ENCODE measurements around the gene RBBP5.

Gene RBBP5

DNA sequence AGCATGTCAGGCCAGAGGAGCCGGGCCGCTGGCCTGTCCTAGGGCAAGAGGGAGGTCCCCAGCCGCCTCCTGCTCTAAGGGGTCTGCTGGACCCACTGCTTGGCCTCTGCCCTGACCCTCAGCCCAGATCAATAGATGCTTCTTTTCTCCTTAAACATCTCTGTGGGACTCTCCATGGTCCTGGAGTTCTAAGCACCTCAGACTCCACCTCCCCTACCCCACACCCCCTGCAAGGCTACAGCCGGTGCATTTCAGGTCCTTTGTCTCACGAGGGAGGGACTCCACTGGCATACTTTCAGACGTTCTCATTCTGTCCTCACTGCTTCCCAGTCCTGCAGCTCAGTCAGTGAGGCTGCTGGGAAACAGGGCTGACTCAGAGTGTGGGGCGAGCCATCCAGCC is 67.8 kb downstream of the RBBP5 start:
- DNase-seq: no peak

DNA sequence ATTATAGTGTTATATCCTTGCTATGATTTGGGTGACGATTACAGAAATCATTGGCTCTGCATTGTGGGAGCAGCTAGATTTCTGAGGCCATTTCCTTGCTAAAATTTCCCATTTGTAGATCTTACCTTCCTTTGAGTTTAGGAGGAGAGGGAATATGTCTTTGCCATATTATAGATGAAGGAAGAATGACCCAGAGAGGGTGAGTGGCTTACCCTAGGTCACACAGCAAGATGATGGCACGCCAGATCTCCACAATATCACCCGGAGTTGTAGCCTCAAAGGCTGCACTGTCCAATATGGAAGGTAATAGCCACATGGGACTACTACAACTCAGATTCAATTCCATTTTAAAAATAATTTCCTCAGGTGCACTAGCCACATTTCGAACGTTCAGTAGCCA is 68.5 kb downstream of the RBBP5 start:
- DNase-seq: no peak

- no peak for DNase-seq
These were observed 69.1 kb downstream of the RBBP5 start for GRCh38 chr1:205052690-205053089.

DNA sequence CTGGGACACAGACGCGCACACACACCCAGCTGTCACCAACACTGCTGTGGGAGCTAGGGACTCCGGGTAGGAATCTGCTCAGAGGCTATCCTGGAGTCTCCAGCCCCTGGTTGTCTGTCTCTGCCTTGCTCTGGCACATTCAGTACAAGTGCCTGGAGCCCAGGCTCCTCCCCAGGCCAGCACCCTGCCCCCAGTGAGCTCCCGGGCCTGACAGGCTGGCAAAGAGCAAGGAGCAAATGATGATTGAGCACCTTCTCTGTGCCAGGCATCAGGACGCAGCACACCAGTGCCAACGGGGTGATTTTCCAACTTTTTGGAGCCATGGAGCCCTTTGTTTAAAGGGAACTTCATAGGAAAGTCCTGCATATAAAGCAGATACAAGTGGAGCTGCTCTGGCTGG is 72.3 kb downstream of the RBBP5 start:
- DNase-seq: no peak

GRCh38 chr1:205048382-205048781 is 73.4 kb downstream of the RBBP5 start:
- no peak for DNase-seq

DNA sequence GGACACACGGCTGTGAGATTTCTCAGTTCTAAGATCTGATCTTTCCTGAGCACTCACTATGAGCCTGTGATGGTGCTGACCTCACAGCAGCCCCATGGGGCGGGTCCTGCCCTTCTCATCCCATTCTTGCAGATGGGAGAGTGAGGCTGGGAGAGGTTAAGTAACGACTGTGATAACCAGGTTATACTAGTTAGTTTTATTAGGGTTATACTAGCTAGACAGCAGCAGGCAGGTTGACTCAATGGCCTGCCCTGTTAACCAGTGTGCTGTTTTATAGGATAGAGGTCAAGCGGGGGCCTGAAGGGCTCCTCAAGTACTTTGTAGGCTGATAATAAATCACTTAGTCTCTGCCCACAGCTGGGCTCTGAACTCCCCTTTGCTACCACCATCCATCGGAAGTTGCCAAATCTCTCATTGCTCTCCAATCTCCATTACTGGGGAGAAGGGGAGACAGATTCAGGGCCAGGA is 74.0 kb downstream of the RBBP5 start:
- DNase-seq: no peak

GRCh38 chr1:205046870-205047269 is 74.9 kb downstream of the RBBP5 start:
- no peak for DNase-seq

GRCh38 chr1:205045146-205045545 is 76.6 kb downstream of the RBBP5 start:
- DNase-seq: no peak

- no peak for DNase-seq
These were observed 77.0 kb downstream of the RBBP5 start for GRCh38 chr1:205044741-205045140.

GRCh38 chr1:205043866-205044265 is 77.9 kb downstream of the RBBP5 start:
- DNase-seq: no peak

- DNase-seq: no peak
These were observed 78.6 kb downstream of the RBBP5 start, which contains the start of gene CNTN2 for GRCh38 chr1:205042911-205043806. CNTN2 (plus strand) TSS chr1:205043212; CDS start chr1:205053186, 9,974 bp downstream.

DNA sequence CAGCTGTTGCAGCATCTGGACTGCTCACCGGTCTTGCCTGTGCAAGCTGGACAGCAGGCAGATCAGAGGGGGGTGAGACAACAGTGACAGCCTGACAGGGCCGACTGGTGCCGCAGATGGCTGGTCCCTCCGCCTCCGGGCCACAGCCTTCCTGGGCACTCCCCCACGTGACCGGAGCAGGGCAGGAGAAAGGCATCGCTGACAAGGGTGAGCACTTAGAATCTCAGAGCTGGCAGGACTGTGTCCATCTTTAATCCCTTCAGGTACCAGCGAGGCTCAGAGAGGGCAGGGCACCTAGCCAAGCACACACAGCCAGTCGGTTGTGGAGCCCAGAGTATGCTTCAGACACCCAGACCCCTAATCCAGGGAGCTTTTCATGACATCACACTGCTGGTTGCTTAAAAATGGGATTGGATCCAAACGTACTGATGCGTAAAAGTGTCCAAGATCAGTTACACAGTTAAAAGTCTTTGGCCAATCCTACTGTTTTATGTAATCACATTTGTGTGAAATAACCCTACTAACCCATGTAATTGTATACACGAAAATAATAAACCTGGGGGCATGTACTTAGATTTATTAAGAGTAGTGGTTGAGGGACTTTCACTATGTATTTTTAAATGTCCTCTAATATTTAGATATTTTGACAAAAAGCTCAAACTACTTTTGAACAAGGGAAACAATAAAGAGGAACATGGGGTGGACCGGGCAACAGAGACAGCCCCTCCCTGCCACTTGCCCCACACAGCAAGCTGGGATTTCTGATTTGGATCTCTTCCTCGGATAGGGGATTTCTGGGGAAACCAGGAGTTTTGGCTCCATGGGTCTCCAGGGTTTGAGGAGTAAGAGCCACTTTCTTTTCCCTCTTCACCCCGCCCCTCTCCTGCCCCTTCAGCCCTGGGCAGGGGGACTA is 79.5 kb downstream of the RBBP5 start:
- DNase-seq: no peak

DNA sequence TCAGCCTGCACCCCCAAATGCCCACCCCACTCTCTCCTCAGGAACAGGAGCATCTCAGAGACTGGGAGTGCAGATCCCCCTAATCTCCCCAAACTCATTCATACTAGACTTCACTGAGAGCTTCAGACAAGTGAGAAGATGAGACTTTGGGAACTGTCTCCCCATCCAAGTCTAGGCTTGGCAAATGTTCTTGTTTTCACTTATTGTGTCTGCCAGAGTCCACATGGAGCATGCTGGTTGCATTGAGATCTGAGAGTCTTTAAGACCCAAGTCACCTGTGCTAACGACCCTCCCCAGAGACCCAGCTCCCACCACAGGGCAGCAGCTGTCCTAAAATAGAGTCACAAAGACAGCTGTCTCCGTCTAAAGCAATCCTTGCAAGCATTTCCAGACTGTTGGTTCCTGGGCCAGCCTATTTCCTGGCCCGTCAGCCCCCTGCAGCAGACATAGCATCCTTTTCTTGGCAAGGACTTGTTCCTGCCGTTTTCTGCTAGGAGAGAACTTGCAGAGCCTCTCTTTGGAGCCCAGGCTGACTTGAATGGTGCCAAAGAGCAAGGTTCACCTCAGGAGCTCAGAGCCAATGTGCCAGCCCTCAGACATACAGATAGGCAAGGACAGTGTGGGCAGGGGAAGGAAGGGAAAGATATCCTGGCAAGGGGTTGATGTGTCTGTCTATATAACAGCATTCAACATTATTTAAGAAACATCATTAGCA is 80.6 kb downstream of the RBBP5 start:
- DNase-seq: no peak

DNA sequence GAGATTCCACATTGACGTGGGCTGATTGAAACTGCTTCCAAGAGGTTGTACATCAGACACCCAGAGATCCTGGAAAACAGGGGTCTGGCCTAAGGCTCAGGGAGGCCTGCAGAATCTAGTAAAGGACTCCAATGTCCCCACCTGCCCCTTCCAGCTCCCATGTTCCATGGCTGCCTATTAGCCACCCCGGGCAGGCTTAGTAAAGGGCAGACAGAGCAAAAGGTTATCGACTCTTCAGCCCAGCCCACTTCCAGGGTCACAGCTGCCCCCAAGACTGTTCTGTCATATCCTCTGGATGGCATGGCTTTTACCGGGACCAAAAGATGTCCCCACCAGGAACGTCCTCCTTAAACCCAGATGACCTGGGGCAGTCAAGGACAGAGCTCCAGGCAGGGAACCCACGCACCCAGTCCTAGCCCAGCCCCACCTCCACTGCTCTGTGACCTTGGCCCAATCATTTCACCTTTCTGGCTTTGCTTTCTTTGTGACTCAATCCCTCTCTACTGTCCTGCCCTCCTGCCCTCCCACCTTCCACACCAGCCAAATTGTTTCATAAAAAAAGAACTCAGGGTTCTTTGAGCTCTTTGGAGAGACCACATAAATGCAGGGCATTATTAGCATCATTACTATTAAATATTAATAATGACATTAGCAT is 83.5 kb downstream of the RBBP5 start:
- no peak for DNase-seq

DNA sequence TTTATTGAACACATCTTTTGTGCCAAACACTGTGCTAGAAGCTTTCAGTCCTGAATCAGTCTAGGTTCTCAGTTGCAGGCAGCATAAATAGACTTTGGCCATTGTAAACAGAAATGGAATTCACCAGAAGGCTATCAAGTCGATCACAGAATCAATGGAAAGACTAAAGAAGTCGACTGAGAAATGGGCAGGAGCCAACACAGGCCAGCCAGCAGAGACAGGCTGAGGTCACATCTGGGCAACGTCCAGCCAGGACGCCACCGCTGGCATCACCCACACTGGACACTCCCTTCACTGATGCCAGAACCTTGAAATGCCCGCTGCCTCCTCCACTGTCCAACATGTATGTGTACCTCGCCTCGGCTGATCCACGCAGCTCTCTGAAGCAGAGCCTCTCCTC is 84.2 kb downstream of the RBBP5 start:
- no peak for DNase-seq

All from MV-4-11 (cell line).